ENCODE results near the gene PGR.

DNA sequence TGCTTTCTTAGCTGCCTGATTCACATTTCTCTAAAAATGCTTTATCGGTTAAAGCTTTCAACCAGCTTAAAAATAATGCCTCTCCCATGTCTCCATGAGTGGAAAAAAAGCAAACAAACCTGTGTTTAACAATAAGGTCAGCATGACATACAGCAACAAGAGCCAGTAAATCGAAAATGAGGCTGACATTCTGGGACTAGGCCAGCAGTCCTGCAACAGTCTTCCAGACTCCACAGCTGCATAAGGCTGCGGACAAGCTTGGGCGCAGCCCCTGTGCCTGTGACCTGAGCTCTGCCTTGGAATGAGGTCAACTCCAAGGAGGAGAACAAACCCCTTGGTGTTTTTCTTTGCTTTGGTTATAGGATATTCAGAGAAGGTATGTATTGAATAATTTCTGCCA is 95.5 kb downstream of the PGR start:
- TF ChIP-seq, protein P1, sequence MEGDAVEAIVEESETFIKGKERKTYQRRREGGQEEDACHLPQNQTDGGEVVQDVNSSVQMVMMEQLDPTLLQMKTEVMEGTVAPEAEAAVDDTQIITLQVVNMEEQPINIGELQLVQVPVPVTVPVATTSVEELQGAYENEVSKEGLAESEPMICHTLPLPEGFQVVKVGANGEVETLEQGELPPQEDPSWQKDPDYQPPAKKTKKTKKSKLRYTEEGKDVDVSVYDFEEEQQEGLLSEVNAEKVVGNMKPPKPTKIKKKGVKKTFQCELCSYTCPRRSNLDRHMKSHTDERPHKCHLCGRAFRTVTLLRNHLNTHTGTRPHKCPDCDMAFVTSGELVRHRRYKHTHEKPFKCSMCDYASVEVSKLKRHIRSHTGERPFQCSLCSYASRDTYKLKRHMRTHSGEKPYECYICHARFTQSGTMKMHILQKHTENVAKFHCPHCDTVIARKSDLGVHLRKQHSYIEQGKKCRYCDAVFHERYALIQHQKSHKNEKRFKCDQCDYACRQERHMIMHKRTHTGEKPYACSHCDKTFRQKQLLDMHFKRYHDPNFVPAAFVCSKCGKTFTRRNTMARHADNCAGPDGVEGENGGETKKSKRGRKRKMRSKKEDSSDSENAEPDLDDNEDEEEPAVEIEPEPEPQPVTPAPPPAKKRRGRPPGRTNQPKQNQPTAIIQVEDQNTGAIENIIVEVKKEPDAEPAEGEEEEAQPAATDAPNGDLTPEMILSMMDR (IDR thresholded peaks at IDR 0.05): no peak
- TF ChIP-seq, protein P2, sequence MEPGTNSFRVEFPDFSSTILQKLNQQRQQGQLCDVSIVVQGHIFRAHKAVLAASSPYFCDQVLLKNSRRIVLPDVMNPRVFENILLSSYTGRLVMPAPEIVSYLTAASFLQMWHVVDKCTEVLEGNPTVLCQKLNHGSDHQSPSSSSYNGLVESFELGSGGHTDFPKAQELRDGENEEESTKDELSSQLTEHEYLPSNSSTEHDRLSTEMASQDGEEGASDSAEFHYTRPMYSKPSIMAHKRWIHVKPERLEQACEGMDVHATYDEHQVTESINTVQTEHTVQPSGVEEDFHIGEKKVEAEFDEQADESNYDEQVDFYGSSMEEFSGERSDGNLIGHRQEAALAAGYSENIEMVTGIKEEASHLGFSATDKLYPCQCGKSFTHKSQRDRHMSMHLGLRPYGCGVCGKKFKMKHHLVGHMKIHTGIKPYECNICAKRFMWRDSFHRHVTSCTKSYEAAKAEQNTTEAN (CRISPR knock-in tag; IDR thresholded peaks at IDR 0.05): no peak
- TF ChIP-seq SMAD4 (CRISPR knock-in tag; IDR thresholded peaks at IDR 0.05): no peak
- no peak for TF ChIP-seq MYBL2 (CRISPR knock-in tag; IDR thresholded peaks at IDR 0.05)
- TF ChIP-seq FOXP1 (CRISPR knock-in tag; IDR thresholded peaks at IDR 0.05; ENCODE audit: borderline replicate concordance): no peak
- TF ChIP-seq, protein P3, sequence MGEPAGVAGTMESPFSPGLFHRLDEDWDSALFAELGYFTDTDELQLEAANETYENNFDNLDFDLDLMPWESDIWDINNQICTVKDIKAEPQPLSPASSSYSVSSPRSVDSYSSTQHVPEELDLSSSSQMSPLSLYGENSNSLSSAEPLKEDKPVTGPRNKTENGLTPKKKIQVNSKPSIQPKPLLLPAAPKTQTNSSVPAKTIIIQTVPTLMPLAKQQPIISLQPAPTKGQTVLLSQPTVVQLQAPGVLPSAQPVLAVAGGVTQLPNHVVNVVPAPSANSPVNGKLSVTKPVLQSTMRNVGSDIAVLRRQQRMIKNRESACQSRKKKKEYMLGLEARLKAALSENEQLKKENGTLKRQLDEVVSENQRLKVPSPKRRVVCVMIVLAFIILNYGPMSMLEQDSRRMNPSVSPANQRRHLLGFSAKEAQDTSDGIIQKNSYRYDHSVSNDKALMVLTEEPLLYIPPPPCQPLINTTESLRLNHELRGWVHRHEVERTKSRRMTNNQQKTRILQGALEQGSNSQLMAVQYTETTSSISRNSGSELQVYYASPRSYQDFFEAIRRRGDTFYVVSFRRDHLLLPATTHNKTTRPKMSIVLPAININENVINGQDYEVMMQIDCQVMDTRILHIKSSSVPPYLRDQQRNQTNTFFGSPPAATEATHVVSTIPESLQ (CRISPR knock-in tag; IDR thresholded peaks at IDR 0.05): no peak

Measured in WTC11 (cell line).